HEK293T (cell line): ENCODE results near the gene NKAIN2.
"Not testable (repeated sequence)": the region's sequence is repeated elsewhere in the genome, so short reads cannot be mapped to it uniquely, and the experiment has no call there.

Experiments used
- CTCF ChIA-PET: fragments of 350-600 bp; formaldehyde crosslinking; extraction: SDS; loops from one replicate; lab custom pipeline; 2021; ENCODE audit warnings: antibody characterized with exemption, inconsistent platforms; lab: Yijun Ruan, JAX
- POLR2A ChIA-PET: fragments of 350-600 bp; formaldehyde crosslinking; extraction: SDS; loops from one replicate; lab custom pipeline; 2020; ENCODE audit warnings: antibody characterized with exemption, inconsistent platforms; lab: Yijun Ruan, JAX
- DNase-seq: peaks from one replicate; pipeline ENCODE4 v3.0.0; 2012; ENCODE audit warnings: mixed read lengths; ENCODE audit errors: extremely low spot score
- ARNT ChIP-seq: fragments of 450-650 bp; IDR thresholded peaks from 2 replicates; pipeline ENCODE4 v1.6.1; 2017; ENCODE audit warnings: mild to moderate bottlenecking
- BHLHE40 ChIP-seq: fragments of 450-650 bp; IDR thresholded peaks from 2 replicates; pipeline ENCODE4 v1.6.1; 2016; ENCODE audit warnings: mild to moderate bottlenecking, moderate library complexity, borderline replicate concordance
- CTBP1 ChIP-seq: fragments of 450-650 bp; IDR thresholded peaks from 2 replicates; pipeline ENCODE4 v1.6.1; 2016; ENCODE audit warnings: borderline replicate concordance
- ELF4 ChIP-seq: fragments of 450-650 bp; IDR thresholded peaks from 2 replicates; pipeline ENCODE4 v1.6.1; 2017; ENCODE audit warnings: antibody characterized with exemption
- FOXA1 ChIP-seq: fragments of 450-650 bp; IDR thresholded peaks from 2 replicates; pipeline ENCODE4 v1.6.1; 2016; ENCODE audit warnings: mild to moderate bottlenecking
- FOXK2 ChIP-seq: fragments of 450-650 bp; IDR thresholded peaks from 2 replicates; pipeline ENCODE4 v1.6.1; 2016; ENCODE audit warnings: mild to moderate bottlenecking
- FOXM1 ChIP-seq: fragments of 450-650 bp; IDR thresholded peaks from 2 replicates; pipeline ENCODE4 v1.6.1; 2017; ENCODE audit warnings: mild to moderate bottlenecking, borderline replicate concordance
- HDGF ChIP-seq: fragments of 450-650 bp; IDR thresholded peaks from 2 replicates; pipeline ENCODE4 v1.6.1; 2017; ENCODE audit warnings: antibody characterized with exemption, borderline replicate concordance
- L3MBTL2 ChIP-seq: fragments of 450-650 bp; conservative IDR thresholded peaks from 2 replicates; pipeline ENCODE4 v1.6.1; 2016; ENCODE audit warnings: mild to moderate bottlenecking
- LEF1 ChIP-seq: fragments of 450-650 bp; IDR thresholded peaks from 2 replicates; pipeline ENCODE4 v1.6.1; 2017; ENCODE audit warnings: mild to moderate bottlenecking, borderline replicate concordance
- NFRKB ChIP-seq: fragments of 450-650 bp; IDR thresholded peaks from 2 replicates; pipeline ENCODE4 v1.6.1; 2016; ENCODE audit warnings: mild to moderate bottlenecking, moderate library complexity
- SP1 ChIP-seq: fragments of 450-650 bp; IDR thresholded peaks from 2 replicates; pipeline ENCODE4 v1.6.1; 2017
- SUZ12 ChIP-seq: fragments of 450-650 bp; IDR thresholded peaks from 2 replicates; pipeline ENCODE4 v1.6.1; 2016; ENCODE audit warnings: mild to moderate bottlenecking
- TARDBP ChIP-seq: fragments of 450-650 bp; IDR thresholded peaks from 2 replicates; pipeline ENCODE4 v1.6.1; 2016
- ZNF384 ChIP-seq: fragments of 450-650 bp; IDR thresholded peaks from 2 replicates; pipeline ENCODE4 v1.6.1; 2016
- TF ChIP-seq, protein P1 (sequence below): fragments of 450-650 bp; IDR thresholded peaks from 2 replicates; pipeline ENCODE4 v1.6.1; 2016

NKAIN2 gene

DNA sequence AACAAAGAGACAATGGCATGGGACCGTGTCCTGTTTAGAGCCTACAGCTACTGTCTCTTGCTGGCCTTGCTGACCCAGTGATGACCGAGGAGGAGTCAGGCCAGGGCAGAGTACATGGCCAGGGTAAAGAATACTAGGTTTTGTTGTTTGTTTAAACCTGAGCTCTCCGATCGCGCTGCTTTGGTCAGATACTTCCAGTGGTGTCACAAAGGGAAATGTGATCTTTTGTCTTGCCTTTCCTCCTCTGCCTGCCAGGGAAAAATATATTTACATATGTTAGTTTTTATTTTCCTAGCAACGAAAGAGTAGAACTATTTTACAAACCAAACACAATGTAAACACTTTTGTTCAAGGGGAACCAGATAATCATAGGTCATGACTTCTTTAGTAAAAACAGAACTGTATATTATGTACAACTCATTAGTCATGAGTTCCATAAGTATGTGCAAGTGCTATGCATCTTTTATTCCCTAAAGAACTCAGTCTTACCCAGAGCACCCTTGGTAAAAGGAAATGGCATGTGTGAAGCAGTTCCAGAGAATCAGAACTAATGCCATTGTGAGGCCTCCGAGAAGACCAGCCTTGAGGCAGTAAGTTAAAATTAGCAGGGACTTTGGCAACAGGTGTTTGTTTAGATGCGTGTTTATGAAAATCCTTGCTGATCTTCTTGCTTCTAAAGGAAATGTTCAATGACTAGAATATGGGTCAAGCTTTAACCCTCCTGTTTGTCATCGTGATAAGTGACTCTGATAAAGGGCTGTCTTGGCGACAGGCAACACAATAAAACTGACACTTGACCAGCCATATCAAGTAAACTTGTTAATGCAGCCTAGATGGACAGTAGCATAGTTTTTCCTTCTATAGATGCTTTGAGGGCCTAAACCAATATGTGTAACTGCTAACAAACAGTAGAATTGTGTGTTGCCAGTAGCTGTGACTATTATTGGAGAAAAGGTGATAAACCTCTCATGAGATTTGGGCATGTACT lies 204.6 kb downstream of the NKAIN2 start:
- TF ChIP-seq SUZ12 (no peak), SP1 (no peak), ZNF384 (no peak), ARNT (no peak), HDGF (no peak), L3MBTL2 (no peak), FOXK2 (no peak), ELF4 (no peak), FOXA1 (no peak), LEF1 (no peak), FOXM1 (no peak), TARDBP (no peak), CTBP1 (no peak), BHLHE40 (no peak), NFRKB (no peak)
- TF ChIP-seq, protein P1, sequence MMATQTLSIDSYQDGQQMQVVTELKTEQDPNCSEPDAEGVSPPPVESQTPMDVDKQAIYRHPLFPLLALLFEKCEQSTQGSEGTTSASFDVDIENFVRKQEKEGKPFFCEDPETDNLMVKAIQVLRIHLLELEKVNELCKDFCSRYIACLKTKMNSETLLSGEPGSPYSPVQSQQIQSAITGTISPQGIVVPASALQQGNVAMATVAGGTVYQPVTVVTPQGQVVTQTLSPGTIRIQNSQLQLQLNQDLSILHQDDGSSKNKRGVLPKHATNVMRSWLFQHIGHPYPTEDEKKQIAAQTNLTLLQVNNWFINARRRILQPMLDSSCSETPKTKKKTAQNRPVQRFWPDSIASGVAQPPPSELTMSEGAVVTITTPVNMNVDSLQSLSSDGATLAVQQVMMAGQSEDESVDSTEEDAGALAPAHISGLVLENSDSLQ: no peak
- POLR2A ChIA-PET: no interaction called here
- no peak for DNase-seq

DNA sequence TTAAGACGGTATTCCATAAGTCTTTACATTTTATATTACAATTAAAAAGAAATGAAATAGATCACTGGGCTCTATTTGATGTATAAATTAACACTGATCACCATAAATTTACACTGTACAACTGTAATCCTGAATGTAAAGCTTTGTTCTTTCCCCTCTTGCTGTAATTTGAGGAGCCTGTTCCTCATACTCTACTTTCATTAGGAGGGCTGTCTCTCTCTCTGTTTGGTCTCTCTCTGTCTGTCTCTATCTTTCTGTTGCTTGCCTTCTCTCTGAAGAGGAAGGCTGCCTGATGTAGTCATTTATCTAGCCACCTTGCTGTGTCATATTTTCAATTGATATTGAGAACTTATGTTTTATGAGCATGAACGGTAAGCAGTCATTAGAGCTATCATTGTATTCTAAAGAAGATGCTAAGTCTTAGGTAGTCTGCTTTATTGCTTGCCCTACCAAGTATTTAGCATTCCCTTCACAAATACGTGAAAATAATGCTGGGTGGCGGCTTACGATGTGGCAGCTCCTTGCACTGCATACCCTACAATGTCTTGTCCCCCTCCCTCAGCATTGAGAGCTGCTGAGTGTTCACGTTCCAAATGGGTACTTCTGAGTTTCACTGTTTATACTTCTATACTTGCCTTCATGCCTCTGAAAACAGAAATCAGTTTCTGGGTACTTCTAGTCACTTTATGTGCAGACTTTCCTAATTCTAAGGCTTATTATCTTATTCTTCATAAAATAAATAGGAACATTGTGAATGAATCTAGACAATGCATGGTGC lies 205.5 kb downstream of the NKAIN2 start:
- POLR2A ChIA-PET: no interaction called here
- CTCF ChIA-PET: interaction anchor here (1.2 kb wide), 1 partner anchor 11 kb away, joined by 3 read pairs; no protein-coding TSS in a partner anchor
- no peak for DNase-seq
- TF ChIP-seq ARNT (no peak), BHLHE40 (no peak), SP1 (no peak), ELF4 (no peak), FOXM1 (no peak)

More for the DNA sequence above, 204.6 kb downstream of the NKAIN2 start:
- CTCF ChIA-PET: interaction anchor here (0.6 to 1.2 kb wide), 2 partner anchors 10 to 204 kb away, joined by 3 read pairs; no protein-coding TSS in a partner anchor

DNA sequence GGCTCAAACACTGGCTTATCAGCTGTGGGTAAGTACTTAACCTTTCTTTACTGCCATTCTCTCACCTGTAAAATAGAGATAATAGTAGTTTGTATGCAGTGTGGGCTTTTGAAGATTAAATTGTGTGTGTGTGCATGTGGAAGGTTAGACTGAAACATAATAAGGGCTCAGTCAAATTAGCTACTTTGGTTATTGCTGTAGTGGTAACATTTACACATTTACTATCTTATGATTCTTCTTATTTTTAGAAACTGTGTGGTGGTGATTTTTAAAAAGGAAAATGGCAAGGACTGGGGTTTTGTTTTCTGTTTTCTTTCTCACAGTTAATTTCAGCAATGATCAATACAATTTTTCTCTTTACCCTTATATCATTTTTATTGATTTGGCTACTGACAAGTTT lies 206.9 kb downstream of the NKAIN2 start:
- ChIA-PET CTCF (no interaction called here), POLR2A (no interaction called here)
- no peak for TF ChIP-seq FOXA1
- TF ChIP-seq, protein P1: no peak
- no peak for DNase-seq

DNA sequence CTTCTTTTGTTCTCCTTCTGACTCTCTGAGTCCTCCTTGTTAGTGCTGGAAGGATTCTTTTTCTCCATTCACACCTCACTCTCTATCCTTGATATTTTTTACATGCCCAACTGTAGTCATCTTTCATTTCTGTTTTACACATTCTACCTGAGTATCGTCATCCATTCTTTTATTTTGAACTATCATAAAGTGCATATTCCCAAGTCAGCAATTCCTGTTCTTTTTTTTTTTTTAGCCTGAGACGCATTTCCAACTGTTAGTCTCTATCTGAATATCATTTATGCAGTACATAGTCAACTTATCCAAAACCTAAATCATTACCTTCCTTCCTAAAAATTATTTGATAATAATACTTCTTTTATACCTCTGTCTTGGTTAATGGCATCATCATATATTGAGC lies 207.5 kb downstream of the NKAIN2 start:
- ChIA-PET POLR2A (no interaction called here), CTCF (no interaction called here)
- TF ChIP-seq FOXM1 (no peak), ZNF384 (no peak), NFRKB (no peak)
- no peak for DNase-seq

DNA sequence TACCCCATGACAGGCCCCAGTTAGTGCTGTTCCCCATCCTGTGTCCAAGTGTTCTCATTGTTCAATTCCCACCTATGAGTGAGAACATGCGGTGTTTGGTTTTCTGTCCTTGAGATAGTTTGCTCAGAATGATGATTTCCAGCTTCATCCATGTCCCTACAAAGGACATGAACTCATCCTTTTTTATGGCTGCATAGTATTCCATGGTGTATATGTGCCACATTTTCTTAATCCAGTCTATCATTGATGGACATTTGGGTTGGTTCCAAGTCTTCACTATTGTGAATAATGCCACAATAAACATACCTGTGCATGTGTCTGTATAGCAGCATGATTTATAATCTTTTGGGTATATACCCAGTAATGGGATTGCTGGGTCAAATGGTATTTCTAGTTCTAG lies 218.4 kb downstream of the NKAIN2 start:
- CTCF ChIA-PET, DNase-seq, POLR2A ChIA-PET: not testable (repeated sequence)

DNA sequence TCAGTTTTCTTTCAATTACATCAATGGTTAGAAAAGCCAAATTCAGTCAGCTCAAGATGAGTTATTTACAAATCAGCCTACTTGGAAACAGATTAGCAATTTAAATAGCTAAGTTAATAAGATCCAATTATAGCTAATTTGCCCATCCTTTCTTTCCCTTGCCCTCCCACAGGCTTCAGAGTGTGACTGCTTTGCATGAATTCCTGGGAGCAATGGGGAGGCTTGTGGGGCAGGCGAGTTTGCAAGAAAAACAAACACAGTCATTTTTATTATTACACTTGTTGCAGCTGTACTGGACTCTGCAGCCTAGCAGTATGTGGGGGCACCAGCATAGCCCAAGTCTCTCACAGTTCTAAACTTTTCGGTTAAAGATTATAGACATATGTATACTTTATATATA lies 219.0 kb downstream of the NKAIN2 start:
- TF ChIP-seq ELF4 (no peak), ZNF384 (no peak), SUZ12 (no peak)
- no peak for DNase-seq
- CTCF ChIA-PET: no interaction called here
- POLR2A ChIA-PET: no interaction called here

DNA sequence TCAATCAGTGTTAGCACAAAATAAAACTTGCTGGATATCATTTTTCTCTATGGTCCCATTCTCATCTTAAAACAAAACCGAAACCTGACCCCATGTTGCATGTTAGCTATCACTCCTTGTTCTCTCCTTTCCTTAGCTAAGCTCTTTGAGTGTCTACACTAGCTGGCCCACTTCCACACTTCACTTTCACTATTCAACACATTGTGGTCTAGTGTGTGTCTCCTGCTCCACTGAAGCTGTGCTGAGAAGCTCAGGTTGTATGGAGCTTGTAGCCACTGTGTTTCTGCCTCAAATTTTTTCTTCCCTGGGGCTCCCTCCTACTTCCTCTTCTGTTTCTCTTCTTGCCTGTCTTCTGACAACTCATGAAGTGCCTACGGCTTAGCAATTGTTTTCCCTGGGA lies 223.0 kb downstream of the NKAIN2 start:
- ChIA-PET POLR2A (no interaction called here), CTCF (interaction anchor here (0.7 kb wide), 1 partner anchor 1690 kb away, joined by 3 read pairs; no protein-coding TSS in a partner anchor)
- no peak for TF ChIP-seq FOXK2
- TF ChIP-seq BHLHE40: no peak
- TF ChIP-seq ELF4: no peak
- TF ChIP-seq LEF1: no peak
- TF ChIP-seq FOXA1: no peak
- no peak for TF ChIP-seq ZNF384
- TF ChIP-seq ARNT: no peak
- TF ChIP-seq L3MBTL2: no peak
- TF ChIP-seq, protein P1: no peak
- no peak for TF ChIP-seq NFRKB
- TF ChIP-seq SP1: no peak
- TF ChIP-seq HDGF: no peak
- TF ChIP-seq SUZ12: no peak
- TF ChIP-seq CTBP1: no peak
- no peak for TF ChIP-seq FOXM1
- TF ChIP-seq TARDBP: no peak
- DNase-seq: no peak
